ENCODE data around the gene MAPT. TPM values are rescaled to one million over a fixed set of nuclear protein-coding genes. Genes with fewer than 3 reads are reported as not detected.

Gene MAPT
- total and polyA plus RNA-seq, 2 of the 13 experiments (the other 11 are each of a cell fraction or from before 2014, with no cell fraction given) = 2.1 to 2.8 TPM

GRCh38 chr17:45976755-45977505, 82.6 kb downstream of the MAPT start:
- DNase-seq (ENCODE audit: low spot score) = no peak
- no peak overlapping the region for H2AFZ ChIP-seq (ENCODE audit: low read length)
- no peak for TF ChIP-seq ZBTB21 (CRISPR knock-in tag; IDR thresholded peaks at IDR 0.05)
- TF ChIP-seq CREB1 (IDR thresholded peaks at IDR 0.05) = 0 out of 2 replicates have a peak, but pooled peaks have one; percentile 11
- TF ChIP-seq CREB1 (CRISPR knock-in tag; IDR thresholded peaks at IDR 0.05) = no peak
- TF ChIP-seq MYC (CRISPR knock-in tag; IDR thresholded peaks at IDR 0.05; ENCODE audit: borderline replicate concordance) = 0 out of 2 replicates have a peak, but pooled peaks have one; percentile 16
- WGBS (ENCODE audit: low lambda C conversion rate) = 63% methylated on average over 14 of the region's 18 CpGs
- ChIA-PET CTCF (ENCODE audit: low intra/inter-chr PET ratio, low total read pairs) (no interaction called here), POLR2A (no interaction called here)
- no peak overlapping the region for H3K4me3 ChIP-seq (replicated peaks in 1 of 3; ENCODE audit: insufficient read depth in 1 of 3, low read depth in 2 of 3, low read length in 3 of 3)
- no peak for FAIRE-seq
- no peak overlapping the region for H3K9ac ChIP-seq (ENCODE audit: insufficient read depth, low read depth, low read length)
- in situ Hi-C loops (cut with HindIII; ENCODE audit: extremely low pct_ligation_motif_present, low pct_unique_long_range_greater_than_20kb) (no loop called here), intact Hi-C loops (cut with micrococcal nuclease; ENCODE audit: unreplicated experiment) (no loop called here)
- H3K4me2 ChIP-seq (ENCODE audit: low read depth, low read length) = no peak overlapping the region
- H3K27ac ChIP-seq (ENCODE audit: extremely low read length, insufficient read depth, low read length) = no peak overlapping the region
- no peaks in the 10 kb centered on the region; the same call in 1 of the 2 replicates for H4K20me1 ChIP-seq (ENCODE audit: insufficient read depth, low read length)
- no peaks in the 10 kb centered on the region for H3K36me3 ChIP-seq (replicated peaks in 1 of 2; ENCODE audit: control insufficient read depth in 1 of 2, insufficient read depth in 2 of 2, low read length in 2 of 2)
- no peaks in the 10 kb centered on the region for H3K4me1 ChIP-seq (ENCODE audit: insufficient read depth, low read length)
- H3K79me2 ChIP-seq (ENCODE audit: insufficient read depth, low read length) = no peaks in the 10 kb centered on the region
- BruUV-seq (replicated peaks) = no TSS peak
- H3K9me3 ChIP-seq (ENCODE audit: low read length) = no peaks in the 10 kb centered on the region
- no peaks in the 10 kb centered on the region; a peak in 1 of 5 replicates for H3K27me3 ChIP-seq (ENCODE audit: control insufficient read depth in 1 of 2, insufficient read depth in 2 of 2, low read length in 2 of 2)
- ATAC-seq = peak; percentile 62

- no peak overlapping the region for H3K27ac ChIP-seq (ENCODE audit: extremely low read length, insufficient read depth, low read length)
- CTCF ChIA-PET (ENCODE audit: low intra/inter-chr PET ratio, low total read pairs) = no interaction called here
- no peak overlapping the region for H3K4me3 ChIP-seq (replicated peaks in 1 of 3; ENCODE audit: insufficient read depth in 1 of 3, low read depth in 2 of 3, low read length in 3 of 3)
- H3K27me3 ChIP-seq (ENCODE audit: control insufficient read depth in 1 of 2, insufficient read depth in 2 of 2, low read length in 2 of 2) = no peaks in the 10 kb centered on the region; a peak in 1 of 5 replicates
- H3K9me3 ChIP-seq (ENCODE audit: low read length) = no peaks in the 10 kb centered on the region
- intact Hi-C loops (cut with micrococcal nuclease; ENCODE audit: unreplicated experiment) (no loop called here), in situ Hi-C loops (cut with HindIII; ENCODE audit: extremely low pct_ligation_motif_present, low pct_unique_long_range_greater_than_20kb) (no loop called here)
- POLR2A ChIA-PET = no interaction called here
- BruUV-seq (replicated peaks) = no TSS peak
- no peaks in the 10 kb centered on the region for H3K4me1 ChIP-seq (ENCODE audit: insufficient read depth, low read length)
- no peak overlapping the region for H3K9ac ChIP-seq (ENCODE audit: insufficient read depth, low read depth, low read length)
- no peaks in the 10 kb centered on the region for H3K79me2 ChIP-seq (ENCODE audit: insufficient read depth, low read length)
- WGBS (ENCODE audit: low lambda C conversion rate) = 65% methylated on average over 4 of the region's 4 CpGs
- H3K36me3 ChIP-seq (replicated peaks in 1 of 2; ENCODE audit: control insufficient read depth in 1 of 2, insufficient read depth in 2 of 2, low read length in 2 of 2) = no peaks in the 10 kb centered on the region
- no peak overlapping the region for H3K4me2 ChIP-seq (ENCODE audit: low read depth, low read length)
- DNase-seq (ENCODE audit: low spot score) (no peak), FAIRE-seq (no peak), ATAC-seq (no peak)
- no peak overlapping the region for H2AFZ ChIP-seq (ENCODE audit: low read length)
- H4K20me1 ChIP-seq (ENCODE audit: insufficient read depth, low read length) = no peaks in the 10 kb centered on the region; the same call in 1 of the 2 replicates
- TF ChIP-seq TIGD3 (CRISPR knock-in tag; IDR thresholded peaks at IDR 0.05; ENCODE audit: borderline replicate concordance) (no peak), ZSCAN25 (CRISPR knock-in tag; IDR thresholded peaks at IDR 0.05) (no peak), ATF7 (IDR thresholded peaks at IDR 0.05) (no peak), ATF7 (CRISPR knock-in tag; IDR thresholded peaks at IDR 0.05) (no peak), TEF (CRISPR knock-in tag; IDR thresholded peaks at IDR 0.05) (no peak), JDP2 (CRISPR knock-in tag; IDR thresholded peaks at IDR 0.05; ENCODE audit: borderline replicate concordance) (no peak), SNAPC4 (CRISPR knock-in tag; IDR thresholded peaks at IDR 0.05) (no peak)
Observed at GRCh38 chr17:45977506-45977824, 83.1 kb downstream of the MAPT start.

Measured in HepG2 (cell line).